SH-SY5Y (cell line): ENCODE data around the gene MADD.

Source experiments
- GATA2 ChIP-seq: IDR thresholded peaks from 2 replicates; pipeline ENCODE4 v1.6.1; 2011; ENCODE audit warnings: mild to moderate bottlenecking, low read depth, low read length
- GATA3 ChIP-seq: IDR thresholded peaks from 2 replicates; pipeline ENCODE4 v1.6.1; 2011; ENCODE audit warnings: low read depth, mild to moderate bottlenecking, low read length, moderate library complexity

DNA sequence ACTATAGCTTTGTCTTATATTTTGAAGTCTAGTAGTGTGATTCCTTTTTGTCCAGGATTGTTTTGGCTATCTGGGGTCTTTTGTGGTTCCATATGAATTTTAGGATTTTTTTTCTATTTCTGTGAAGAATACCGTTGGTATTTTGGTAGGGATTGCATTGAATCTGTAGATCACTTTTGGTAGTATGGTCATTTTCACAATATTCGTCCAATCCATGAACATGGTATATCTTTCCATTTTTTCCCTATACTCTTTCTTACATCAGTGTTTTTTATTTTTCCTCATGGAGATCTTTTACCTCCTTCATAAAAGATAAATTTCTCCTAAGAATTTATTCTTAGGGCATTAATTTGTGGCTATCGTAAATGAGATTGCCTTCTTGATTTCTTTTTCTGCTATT lies 29.1 kb downstream of the MADD start:
- TF ChIP-seq GATA2 (no peak), GATA3 (no peak)
